Measurements from ENCODE around the gene PFN3. TPM values are rescaled to one million over a fixed set of nuclear protein-coding genes. Genes with fewer than 3 reads are reported as not detected.
"Not testable (repeated sequence)": the region's sequence is repeated elsewhere in the genome, so short reads cannot be mapped to it uniquely, and the experiment has no call there.

PFN3 gene
- total RNA-seq, 1 experiment from 2014 or later, result not detected

- DNase-seq (ENCODE audit: low spot score), result no peak
- in situ Hi-C loops (cut with HindIII; ENCODE audit: low sequenced_read_pairs), result no loop called here
These were observed 33.1 kb downstream of the PFN3 start for GRCh38 chr5:177367323-177367848.

GRCh38 chr5:177366528-177367322 is 33.7 kb downstream of the PFN3 start:
- peak; percentile 66 for DNase-seq (ENCODE audit: low spot score)
- in situ Hi-C loops (cut with HindIII; ENCODE audit: low sequenced_read_pairs), result no loop called here

DNA sequence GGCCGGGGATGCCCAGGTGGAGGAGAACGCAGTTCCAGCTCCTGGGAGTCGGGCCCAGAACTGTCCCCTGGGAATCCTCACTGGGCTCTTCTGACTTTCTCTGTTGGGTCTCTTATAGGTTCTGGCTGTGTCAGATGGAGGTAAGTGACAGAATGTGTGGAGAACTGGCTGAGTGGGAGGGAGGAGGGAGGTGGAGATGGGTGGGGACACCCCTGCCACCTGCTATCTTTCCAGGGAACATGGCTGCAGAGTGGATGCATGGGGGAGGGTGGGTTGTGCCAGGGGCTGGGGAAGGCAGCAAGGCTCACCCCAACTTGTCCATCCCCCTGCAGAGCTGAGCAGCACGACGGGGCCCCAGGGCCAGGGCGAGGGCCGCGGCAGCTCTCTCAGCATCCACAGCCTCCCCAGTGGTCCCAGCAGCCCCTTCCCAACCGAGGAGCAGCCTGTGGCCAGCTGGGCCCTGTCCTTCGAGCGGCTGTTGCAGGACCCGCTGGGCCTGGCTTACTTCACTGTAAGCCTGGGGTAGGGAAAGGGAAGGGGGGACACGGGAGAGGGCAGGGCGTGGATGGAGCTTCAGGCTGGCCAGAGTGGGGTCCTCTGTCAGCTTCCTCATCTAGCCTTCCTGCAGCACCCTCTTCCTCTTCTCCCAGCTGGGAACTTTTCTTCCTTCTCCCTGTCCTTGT is 34.5 kb downstream of the PFN3 start:
- in situ Hi-C loops (cut with HindIII; ENCODE audit: low sequenced_read_pairs), result no loop called here
- DNase-seq (ENCODE audit: low spot score), result no peak

DNA sequence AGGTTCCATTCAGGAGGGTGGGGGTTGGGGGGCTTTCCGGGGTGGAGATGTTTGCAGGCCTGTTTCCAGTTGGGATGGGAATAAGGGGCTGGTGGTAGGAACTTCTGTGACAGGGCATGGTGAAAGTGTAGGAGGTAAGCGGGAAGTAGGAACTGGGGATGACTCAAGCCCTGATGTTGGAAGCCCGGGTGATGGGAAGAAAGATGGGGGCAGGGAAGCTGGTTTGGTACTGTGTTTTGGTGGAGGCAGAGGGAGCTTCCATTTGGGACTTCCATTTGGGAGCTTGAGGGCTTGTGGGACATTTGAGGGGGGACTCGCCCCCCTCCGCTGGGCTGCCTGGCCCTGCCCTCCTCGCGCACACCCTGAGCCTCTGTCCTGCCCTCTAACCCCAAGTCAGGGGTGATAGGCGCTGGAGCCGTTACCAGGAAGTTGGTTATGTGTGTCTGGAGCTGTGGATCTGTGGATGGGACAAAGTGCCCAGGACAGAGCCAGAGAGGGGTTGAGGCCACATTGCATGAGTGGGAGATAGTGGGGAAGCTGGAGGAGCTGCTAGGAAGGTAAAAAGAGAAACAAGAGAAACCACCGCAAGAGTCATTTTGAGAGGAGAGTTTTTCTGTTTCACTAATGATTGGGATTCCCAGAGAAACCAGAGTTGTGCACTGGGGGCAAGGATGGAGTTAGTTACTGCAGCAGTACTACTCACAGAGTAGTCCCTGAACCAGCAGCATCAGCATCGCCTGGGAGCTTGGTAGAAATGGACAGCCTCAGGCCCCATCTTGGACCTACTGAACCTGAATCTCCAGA is 36.1 kb downstream of the PFN3 start:
- no peak for DNase-seq (ENCODE audit: low spot score)
- in situ Hi-C loops (cut with HindIII; ENCODE audit: low sequenced_read_pairs), result no loop called here

DNA sequence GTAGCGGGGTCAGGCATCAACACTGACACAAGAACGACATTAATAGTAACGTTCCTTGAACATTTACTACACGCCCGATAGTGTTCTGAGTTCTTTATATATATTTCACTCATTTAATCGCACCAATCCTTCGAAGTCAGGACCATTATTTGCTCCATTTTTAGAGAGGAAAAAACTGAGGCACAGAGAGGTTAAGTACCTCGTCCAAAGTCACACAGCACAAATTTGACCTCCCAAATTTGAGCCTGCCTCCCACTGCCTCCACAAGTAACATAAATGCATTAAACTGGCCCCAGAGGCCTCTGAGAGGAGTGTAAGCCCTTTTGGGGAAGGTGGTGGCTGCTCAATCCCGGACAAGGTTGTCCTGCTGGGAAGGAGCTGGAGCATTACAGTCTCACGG is 36.9 kb downstream of the PFN3 start:
- in situ Hi-C loops (cut with HindIII; ENCODE audit: low sequenced_read_pairs), result no loop called here
- no peak for DNase-seq (ENCODE audit: low spot score)

DNA sequence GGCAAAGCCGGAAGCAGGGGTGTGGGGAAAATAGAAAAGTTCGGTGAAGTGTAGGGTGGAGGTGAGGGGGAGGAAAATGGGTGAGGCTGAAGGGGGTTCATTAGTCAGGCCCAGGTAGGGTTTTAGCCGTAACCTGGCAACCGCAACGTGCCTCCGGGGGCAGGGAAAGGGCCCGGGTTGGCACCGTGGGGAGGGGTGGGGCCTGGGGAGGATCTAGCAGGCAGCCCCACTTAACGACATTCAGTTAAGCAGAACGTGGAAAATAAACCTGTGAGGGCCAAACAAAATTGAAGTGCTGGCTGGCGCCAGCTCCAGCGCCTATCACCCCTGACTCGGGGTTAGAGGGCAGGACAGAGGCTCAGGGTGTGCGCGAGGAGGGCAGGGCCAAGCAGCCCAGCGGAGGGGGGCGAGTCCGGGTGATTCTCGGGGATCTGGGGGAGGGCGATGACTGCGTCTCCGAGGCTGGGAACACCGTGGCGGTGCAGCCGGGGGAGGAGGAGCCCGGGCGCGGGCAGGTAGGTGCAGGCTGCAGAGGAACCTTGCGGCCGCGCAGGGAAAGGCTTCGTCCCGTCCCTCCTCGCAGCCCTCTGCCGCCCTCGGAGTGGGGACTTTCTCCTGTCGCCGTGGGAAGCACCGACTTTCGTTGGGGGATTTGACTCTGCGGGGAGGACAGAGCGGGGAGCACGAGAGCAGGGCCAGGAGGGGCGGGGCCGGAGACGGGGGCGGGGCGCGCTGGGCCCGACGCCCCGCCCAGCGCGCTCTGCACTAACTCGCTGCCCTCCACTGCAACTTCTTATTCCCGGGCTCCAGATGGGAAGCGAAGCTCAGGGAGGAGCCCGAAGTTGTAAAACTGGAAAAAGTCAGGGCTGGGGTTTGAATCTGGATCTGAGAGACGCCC is 37.6 kb downstream of the PFN3 start:
- peak; percentile 35 for DNase-seq (ENCODE audit: low spot score)
- in situ Hi-C loops (cut with HindIII; ENCODE audit: low sequenced_read_pairs), result no loop called here

GRCh38 chr5:177362292-177362609 is 38.2 kb downstream of the PFN3 start:
- DNase-seq (ENCODE audit: low spot score), result no peak
- in situ Hi-C loops (cut with HindIII; ENCODE audit: low sequenced_read_pairs), result no loop called here

- in situ Hi-C loops (cut with HindIII; ENCODE audit: low sequenced_read_pairs), result no loop called here
- no peak for DNase-seq (ENCODE audit: low spot score)
These were observed 38.8 kb downstream of the PFN3 start for GRCh38 chr5:177361418-177362291.

- in situ Hi-C loops (cut with HindIII; ENCODE audit: low sequenced_read_pairs); DNase-seq (ENCODE audit: low spot score): not testable (repeated sequence)
These were observed 39.7 kb downstream of the PFN3 start for GRCh38 chr5:177360740-177361139.

GRCh38 chr5:177359860-177360259 is 40.6 kb downstream of the PFN3 start:
- no peak for DNase-seq (ENCODE audit: low spot score)
- in situ Hi-C loops (cut with HindIII; ENCODE audit: low sequenced_read_pairs), result no loop called here

- no peak for DNase-seq (ENCODE audit: low spot score)
- in situ Hi-C loops (cut with HindIII; ENCODE audit: low sequenced_read_pairs), result no loop called here
These were observed 41.0 kb downstream of the PFN3 start for GRCh38 chr5:177359451-177359851.

- DNase-seq (ENCODE audit: low spot score), result no peak
- in situ Hi-C loops (cut with HindIII; ENCODE audit: low sequenced_read_pairs), result no loop called here
These were observed 42.1 kb downstream of the PFN3 start for GRCh38 chr5:177358370-177358819.

DNA sequence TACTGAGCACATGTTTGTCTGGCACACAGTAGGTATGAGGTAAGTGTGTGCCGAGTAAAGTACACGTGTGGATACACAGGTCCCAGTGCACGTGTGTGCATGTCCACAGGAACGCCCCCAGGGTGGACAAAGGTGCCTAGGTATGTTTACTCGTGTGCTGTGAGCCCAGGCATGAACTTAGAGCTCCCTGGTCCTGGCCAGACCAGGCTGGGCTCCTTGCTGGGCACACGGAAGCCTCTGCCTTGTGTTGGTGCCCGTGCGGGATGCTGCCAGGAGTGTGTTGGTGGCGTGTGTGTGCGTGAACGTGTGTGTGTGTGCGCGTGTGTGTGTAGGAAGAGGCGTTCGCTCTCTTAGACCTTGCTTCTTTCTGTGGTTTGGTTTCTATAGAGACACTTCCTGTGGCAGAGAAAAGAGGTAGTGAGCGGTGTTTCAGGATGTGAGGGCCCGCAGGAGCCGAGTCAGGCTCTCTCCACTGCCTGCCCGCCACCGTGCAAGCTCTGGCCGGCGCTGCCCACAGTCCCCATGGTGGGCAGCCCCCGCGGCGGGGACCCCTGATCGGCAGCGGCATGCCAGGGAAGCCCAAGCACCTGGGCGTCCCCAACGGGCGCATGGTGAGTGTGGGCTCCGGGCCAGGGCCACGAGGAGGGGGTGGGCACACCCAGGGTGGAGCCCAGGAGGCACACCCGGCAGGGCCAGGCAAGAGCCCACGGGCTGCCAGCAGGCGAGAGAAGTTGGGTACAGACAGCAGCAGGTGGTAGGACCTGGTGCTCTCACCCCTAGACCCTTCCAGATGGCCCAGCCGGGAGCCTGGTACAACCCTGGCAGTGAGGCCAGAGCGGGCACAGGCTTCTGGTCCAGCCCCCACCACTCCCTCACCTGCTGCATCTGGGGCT is 42.8 kb downstream of the PFN3 start, which contains the start of gene RGS14:
Gene RGS14, plus strand, starts transcription at position 466 of the 893 bp plus-strand sequence. Its CDS starts 101 bp downstream, at position 567.
- no peak for DNase-seq (ENCODE audit: low spot score)
- in situ Hi-C loops (cut with HindIII; ENCODE audit: low sequenced_read_pairs), result no loop called here

DNA sequence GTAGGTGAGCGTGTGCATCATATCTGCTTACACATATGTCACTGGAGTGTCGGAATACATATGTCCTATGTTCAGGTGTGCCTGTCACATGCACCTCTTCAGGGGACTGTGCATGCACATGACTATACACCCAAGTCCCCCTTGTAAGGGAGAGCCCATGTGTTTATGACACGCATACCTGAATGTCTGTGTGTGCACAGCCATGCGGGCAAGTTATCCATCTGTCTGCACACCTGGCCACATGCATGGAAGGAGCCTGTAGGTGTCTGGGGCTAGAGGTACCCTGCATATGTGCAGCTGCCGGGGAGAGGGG is 43.4 kb downstream of the PFN3 start:
- in situ Hi-C loops (cut with HindIII; ENCODE audit: low sequenced_read_pairs), result no loop called here
- DNase-seq (ENCODE audit: low spot score), result no peak

GRCh38 chr5:177356746-177357145 is 43.7 kb downstream of the PFN3 start:
- no peak for DNase-seq (ENCODE audit: low spot score)
- in situ Hi-C loops (cut with HindIII; ENCODE audit: low sequenced_read_pairs), result no loop called here

DNA sequence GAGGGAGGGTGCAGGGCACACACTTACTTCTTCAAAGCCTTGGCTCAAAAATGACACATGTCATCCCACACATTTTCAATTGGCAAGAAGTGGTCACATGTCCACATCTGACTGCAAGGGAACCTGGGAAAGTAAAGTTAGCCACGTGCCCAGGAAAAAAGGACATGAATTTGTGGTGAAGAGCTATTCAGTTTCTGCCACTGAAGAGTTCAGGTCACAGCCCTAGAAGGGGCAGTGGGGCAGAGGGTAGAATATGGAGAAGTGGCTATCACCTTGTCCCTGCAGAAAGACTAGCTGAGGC is 44.6 kb downstream of the PFN3 start:
- in situ Hi-C loops (cut with HindIII; ENCODE audit: low sequenced_read_pairs), result no loop called here

DNA sequence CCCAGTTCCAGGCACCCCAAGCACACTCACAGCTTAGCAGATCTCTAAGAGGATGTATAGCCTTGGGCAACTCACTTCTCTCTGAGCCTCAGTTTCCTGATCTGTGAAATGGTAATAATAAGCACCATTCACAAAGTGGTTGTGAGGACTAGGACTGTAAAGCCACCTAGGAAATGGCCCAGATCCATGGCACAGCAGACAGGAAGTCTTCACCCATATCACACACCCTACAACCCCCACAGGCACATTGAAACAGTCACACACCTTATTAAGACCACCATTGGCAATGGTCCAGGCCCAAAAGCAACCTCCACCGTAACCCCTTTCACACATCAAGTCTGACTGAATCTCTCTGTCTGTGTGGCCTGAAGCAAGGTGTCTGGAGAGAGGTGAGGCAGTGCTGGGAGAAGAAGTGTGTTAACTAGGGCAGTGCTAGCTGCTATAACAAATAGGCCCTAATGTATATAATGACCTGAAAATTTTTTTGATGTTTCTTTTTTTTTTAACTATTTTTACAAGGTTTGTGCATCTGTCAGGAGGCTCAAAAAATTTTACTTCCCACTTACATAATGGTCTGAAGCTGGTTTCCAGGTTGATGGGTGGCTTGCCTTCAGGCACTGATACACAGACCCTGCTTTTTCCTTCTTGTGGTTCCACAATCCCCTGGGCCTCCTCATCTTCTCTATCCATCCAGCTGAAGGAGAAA is 45.1 kb downstream of the PFN3 start:
- no peak for DNase-seq (ENCODE audit: low spot score)
- in situ Hi-C loops (cut with HindIII; ENCODE audit: low sequenced_read_pairs), result no loop called here

More for the DNA sequence above, 44.6 kb downstream of the PFN3 start:
- no peak for DNase-seq (ENCODE audit: low spot score)
